Stomach (tissue), 4 donors: Measurements from ENCODE around the gene CLEC4C.
"Not testable (repeated sequence)": the region's sequence is repeated elsewhere in the genome, so short reads cannot be mapped to it uniquely, and the experiment has no call there.

ENCODE experiments used
- CTCF ChIP-seq, 7 experiments: fragments of 450-650 bp in 4 of 7; fragments of 200-600 bp in 3 of 7; sonication (generic) in 3 of 7; IDR thresholded peaks; one replicate each; pipeline ENCODE4 v1.5.1; 2016 to 2019; ENCODE audit warnings: antibody characterized with exemption in 7 of 7, control low read depth in 2 of 7, mild to moderate bottlenecking in 1 of 7
- EP300 ChIP-seq: sonication (generic); formaldehyde crosslinking; IDR thresholded peaks from one replicate; pipeline ENCODE4 v1.6.1; 2017; ENCODE audit warnings: antibody characterized with exemption
- POLR2A ChIP-seq, 4 donors: fragments of 450-650 bp; IDR thresholded peaks; one replicate each; pipeline ENCODE4 v1.6.1; 2016; ENCODE audit warnings: antibody characterized with exemption in 4 of 4, control low read depth in 2 of 4, mild to moderate bottlenecking in 1 of 4, moderate library complexity in 1 of 4
- POLR2AphosphoS5 ChIP-seq, 3 donors: sonication (generic); formaldehyde crosslinking; IDR thresholded peaks; one replicate each; pipeline ENCODE4 v1.6.1; 2016; ENCODE audit warnings: antibody characterized with exemption in 3 of 3

- not testable (repeated sequence) for TF ChIP-seq CTCF (IDR thresholded peaks at IDR 0.05); POLR2A (IDR thresholded peaks at IDR 0.05); EP300; POLR2AphosphoS5 (IDR thresholded peaks at IDR 0.05)
Observed at GRCh38 chr12:7751941-7752922, 5.1 kb upstream of the CLEC4C start.
